Epithelial cell of proximal tubule (primary cell): ENCODE results near the gene NR2F1-AS1. TPM values are rescaled to one million over a fixed set of nuclear protein-coding genes. Genes with fewer than 3 reads are reported as not detected.
"Not testable (repeated sequence)": the region's sequence is repeated elsewhere in the genome, so short reads cannot be mapped to it uniquely, and the experiment has no call there.

ENCODE experiments used
- DNase-seq: peaks from one replicate; pipeline ENCODE4 v3.0.0-alpha.2; 2011; ENCODE audit warnings: low read depth
- H3K4me3 ChIP-seq: 2 replicates; pipeline ENCODE4 v1.5.1; 2011; ENCODE audit warnings: low read depth, mild to moderate bottlenecking, low read length
- total RNA-seq: library from RNA; depleted of rRNA; stranded (reverse); fragments of >200 nt; gene quantifications from 2 replicates; pipeline ENCODE4 v1.2.3, GENCODE V29; 2015
- TF ChIP-seq, protein P1 (sequence below): conservative IDR thresholded peaks from 2 replicates; pipeline ENCODE4 v1.5.1; 2012; ENCODE audit warnings: low read depth, mild to moderate bottlenecking, low read length

NR2F1-AS1 gene
- total RNA-seq, 1 donor from 2014 or later: 1.6 TPM

DNA sequence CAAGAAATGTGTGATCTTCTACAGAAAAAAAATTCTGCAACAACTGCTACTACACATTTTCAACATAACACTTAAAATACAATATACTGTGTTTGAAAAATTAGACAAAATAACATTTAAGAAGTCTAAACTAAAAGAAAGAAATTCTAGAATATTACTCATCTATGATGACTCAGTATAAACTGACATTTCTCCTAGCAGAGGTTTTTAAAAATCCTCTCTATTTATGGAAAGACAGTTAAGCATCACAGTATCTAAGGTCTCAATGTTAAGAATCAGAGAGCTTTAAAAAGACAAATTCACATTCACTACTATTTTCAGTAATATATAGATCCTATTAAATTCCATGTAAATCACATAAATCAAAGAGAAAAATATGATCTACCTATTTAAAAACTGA, 61.3 kb downstream of the NR2F1-AS1 start:
- DNase-seq: no peak
- H3K4me3 ChIP-seq: no peak overlapping the region
- TF ChIP-seq, protein P1, sequence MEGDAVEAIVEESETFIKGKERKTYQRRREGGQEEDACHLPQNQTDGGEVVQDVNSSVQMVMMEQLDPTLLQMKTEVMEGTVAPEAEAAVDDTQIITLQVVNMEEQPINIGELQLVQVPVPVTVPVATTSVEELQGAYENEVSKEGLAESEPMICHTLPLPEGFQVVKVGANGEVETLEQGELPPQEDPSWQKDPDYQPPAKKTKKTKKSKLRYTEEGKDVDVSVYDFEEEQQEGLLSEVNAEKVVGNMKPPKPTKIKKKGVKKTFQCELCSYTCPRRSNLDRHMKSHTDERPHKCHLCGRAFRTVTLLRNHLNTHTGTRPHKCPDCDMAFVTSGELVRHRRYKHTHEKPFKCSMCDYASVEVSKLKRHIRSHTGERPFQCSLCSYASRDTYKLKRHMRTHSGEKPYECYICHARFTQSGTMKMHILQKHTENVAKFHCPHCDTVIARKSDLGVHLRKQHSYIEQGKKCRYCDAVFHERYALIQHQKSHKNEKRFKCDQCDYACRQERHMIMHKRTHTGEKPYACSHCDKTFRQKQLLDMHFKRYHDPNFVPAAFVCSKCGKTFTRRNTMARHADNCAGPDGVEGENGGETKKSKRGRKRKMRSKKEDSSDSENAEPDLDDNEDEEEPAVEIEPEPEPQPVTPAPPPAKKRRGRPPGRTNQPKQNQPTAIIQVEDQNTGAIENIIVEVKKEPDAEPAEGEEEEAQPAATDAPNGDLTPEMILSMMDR: no peak

DNA sequence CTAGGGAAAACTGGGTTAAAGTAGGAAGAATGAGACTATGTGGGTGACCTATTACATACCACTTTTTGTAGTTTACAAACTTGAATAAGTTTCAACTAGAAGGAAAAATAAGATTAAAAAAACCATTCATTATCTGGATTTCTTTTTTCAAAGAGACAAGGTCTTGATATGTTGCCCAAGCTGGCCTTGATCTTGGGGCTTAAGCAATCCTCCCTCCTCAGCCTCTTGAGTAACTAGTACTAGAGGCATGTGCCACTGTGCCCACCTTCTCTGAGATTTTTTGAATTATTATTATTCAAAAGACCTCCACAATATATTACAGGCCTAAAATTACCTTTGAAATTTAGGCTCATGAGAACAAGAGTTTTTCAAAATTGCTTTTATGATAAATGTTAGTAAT, 63.2 kb downstream of the NR2F1-AS1 start:
- H3K4me3 ChIP-seq: no peak overlapping the region
- TF ChIP-seq, protein P1: no peak
- no peak for DNase-seq

DNA sequence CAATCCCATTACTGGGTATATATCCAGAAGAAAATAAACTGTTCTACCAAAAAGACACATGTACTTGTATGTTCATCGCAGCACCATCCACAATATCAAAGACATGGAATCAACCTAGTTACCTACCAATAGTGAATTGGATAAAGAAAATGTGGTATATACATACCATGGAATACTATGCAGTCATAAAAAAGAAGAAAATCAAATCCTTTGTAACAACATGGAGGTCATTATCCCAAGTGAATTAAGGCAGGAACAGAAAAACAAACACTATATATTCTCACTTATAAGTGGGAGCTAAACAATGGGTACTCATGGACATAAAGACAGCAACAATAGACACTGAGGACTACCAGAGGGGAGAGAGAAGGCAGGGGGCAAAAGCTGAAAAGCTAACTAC, 67.7 kb downstream of the NR2F1-AS1 start:
- TF ChIP-seq, protein P1: no peak
- DNase-seq: no peak
- H3K4me3 ChIP-seq: no peak overlapping the region

DNA sequence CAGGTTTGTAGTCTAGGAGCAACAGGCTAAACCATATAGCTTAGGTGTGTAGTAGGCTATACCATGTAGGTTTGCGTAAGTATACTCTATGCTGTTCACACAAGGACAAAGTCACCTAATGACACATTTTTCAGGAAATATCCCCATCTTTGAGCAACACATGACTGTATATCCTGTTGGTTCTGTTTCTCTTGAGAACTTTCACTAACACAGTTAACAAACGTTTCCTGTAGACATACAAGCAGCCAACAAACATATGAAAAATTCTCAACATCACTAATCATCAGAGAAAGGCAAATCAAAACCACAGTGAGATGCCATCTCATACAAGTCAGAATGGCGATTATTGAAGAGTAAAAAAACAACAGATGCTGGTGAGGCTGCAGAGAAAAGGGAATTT, 68.2 kb downstream of the NR2F1-AS1 start:
- TF ChIP-seq, protein P1: no peak
- H3K4me3 ChIP-seq: no peak overlapping the region
- DNase-seq: peak; percentile 47

DNA sequence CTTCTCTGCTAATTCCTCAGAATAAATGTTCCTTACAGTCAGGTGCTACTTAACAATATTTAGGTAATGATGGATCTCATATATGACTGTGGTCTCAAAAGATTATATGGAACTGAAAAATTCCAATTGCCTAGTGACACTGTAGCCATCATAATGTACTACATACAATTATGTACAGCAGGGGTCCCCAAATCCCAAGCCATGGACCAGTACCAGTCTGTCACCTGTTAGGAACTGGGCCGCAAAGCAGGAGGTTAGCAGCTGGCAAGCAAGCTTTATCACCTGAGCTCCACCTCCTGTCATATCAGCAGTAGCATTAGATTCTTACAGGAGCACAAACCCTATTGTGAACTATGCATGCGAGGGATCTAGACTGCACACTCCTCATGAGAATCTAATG, 69.6 kb downstream of the NR2F1-AS1 start:
- DNase-seq: no peak
- TF ChIP-seq, protein P1: no peak
- H3K4me3 ChIP-seq: no peak overlapping the region

DNA sequence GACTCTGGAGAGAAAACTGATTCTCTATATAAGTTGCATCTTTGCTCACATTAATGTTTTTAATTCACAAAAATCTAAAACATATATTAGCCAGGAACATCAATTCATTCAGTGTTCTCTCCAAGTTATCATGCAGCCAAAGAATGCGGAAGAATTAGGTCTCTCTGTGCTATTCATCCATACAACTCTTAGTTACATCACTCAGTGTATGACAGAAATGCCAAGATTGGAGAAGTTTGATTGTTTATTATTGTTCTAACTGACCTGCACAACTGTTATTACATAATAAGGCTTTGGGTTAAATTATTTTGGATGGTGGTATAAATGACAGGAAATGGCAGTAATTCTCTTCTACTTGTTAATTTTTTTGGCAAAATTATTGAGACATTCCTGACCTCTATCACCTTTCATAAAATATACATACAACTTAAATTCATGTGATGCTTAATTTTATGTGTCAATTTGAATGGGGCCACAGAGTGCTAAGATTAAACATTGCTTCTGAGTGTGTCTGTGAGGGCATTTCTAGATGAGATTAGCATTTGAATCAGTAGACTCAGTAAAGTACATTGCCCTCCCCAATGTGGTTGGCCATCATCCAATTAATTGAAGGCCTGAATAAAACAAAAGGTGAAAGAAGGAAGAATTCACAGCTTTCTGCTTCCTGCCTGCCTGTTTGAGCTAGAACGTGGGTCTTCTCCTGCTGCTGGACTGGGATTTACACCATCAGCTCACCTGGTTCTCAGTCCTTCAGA, 70.2 kb downstream of the NR2F1-AS1 start:
- TF ChIP-seq, protein P1: no peak
- DNase-seq: no peak
- H3K4me3 ChIP-seq: no peak overlapping the region

DNA sequence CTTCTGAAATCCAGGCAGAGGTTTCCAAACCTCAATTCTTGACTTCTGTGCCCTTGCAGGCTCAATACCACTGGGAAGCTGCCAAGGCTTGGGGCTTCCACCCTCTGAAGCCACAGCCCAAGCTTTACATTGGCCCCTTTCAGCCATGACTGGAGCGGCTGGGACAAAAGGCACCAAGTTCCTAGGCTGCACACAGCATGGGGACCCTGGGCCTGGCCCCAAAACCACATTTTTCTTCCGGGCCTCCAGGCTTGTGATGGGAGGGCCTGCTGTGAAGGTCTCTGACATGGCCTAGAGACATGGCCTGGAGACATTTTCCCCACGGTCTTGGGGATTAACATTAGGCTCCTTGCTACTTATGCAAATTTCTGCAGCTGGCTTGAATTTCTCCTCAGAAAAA, 75.5 kb downstream of the NR2F1-AS1 start:
- DNase-seq, H3K4me3 ChIP-seq: not testable (repeated sequence)
